GM18517 (cell line): ENCODE measurements around the gene STAB1.

Source experiments
- ATAC-seq: cut with Tn5 transposase; IDR thresholded peaks from one replicate; pipeline ENCODE4 v1.9.1; 2021; ENCODE audit warnings: mild to moderate bottlenecking, moderate library complexity; ENCODE audit not compliant: unreplicated experiment

STAB1 gene

GRCh38 chr3:52506266-52506966 lies 11.3 kb downstream of the STAB1 start:
- ATAC-seq: no peak

GRCh38 chr3:52507359-52507758 lies 12.2 kb downstream of the STAB1 start:
- no peak for ATAC-seq

- no peak for ATAC-seq
These were observed 14.7 kb downstream of the STAB1 start for GRCh38 chr3:52509753-52510328.

- ATAC-seq: no peak
These were observed 16.4 kb downstream of the STAB1 start for GRCh38 chr3:52511509-52511908.

GRCh38 chr3:52512105-52512504 lies 17.0 kb downstream of the STAB1 start:
- ATAC-seq: no peak

GRCh38 chr3:52512727-52513126 lies 17.6 kb downstream of the STAB1 start:
- ATAC-seq: no peak

- ATAC-seq: no peak
These were observed 18.1 kb downstream of the STAB1 start for GRCh38 chr3:52513281-52513680.

GRCh38 chr3:52514576-52514975 lies 19.4 kb downstream of the STAB1 start:
- ATAC-seq: no peak

GRCh38 chr3:52515192-52515591 lies 20.1 kb downstream of the STAB1 start:
- ATAC-seq: no peak

GRCh38 chr3:52516509-52517195 lies 21.5 kb downstream of the STAB1 start:
- no peak for ATAC-seq

- no peak for ATAC-seq
These were observed 22.9 kb downstream of the STAB1 start for GRCh38 chr3:52517796-52518722.

- no peak for ATAC-seq
These were observed 23.7 kb downstream of the STAB1 start for GRCh38 chr3:52518723-52519444.

GRCh38 chr3:52519445-52520140 lies 24.5 kb downstream of the STAB1 start:
- ATAC-seq: no peak

- no peak for ATAC-seq
These were observed 25.1 kb downstream of the STAB1 start for GRCh38 chr3:52520141-52520667.

- ATAC-seq: no peak
These were observed 25.8 kb downstream of the STAB1 start for GRCh38 chr3:52520716-52521487.

- ATAC-seq: no peak
These were observed 26.3 kb downstream of the STAB1 start for GRCh38 chr3:52521488-52521824.

- no peak for ATAC-seq
These were observed 26.9 kb downstream of the STAB1 start for GRCh38 chr3:52521881-52522650.

GRCh38 chr3:52522651-52523251 lies 27.6 kb downstream of the STAB1 start:
- ATAC-seq: no peak
